Activated effector memory CD4-positive, alpha-beta T cell treated with anti-CD3 and anti-CD28 coated beads, Interleukin-2, amount 50 U/mL, for 16 hours (primary cell): Measurements from ENCODE around the gene RAB17.

Experiments
- DNase-seq: peaks from one replicate; pipeline ENCODE4 v3.0.0-alpha.2; 2020

The RAB17 gene

DNA sequence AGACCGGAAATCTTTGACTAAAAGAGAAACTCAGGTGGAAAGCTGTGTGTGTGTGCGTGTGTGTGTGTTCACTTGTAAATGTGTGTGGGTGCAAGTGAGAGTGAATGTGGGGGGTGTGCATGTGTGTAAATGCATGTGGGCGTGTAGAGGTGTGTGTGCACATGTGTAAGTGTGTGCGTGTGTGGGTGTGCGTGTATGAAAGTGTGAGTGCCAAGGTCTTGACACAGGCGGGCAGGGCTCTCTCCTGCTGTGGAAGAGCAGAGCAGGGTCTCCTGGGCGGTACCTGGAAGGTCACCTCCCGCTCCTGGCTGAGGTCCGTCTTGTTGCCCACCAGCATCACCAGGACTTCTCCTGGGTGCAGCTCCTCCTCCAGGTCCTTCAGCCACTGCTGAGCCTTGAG lies 13.6 kb downstream of the RAB17 start:
- no peak for DNase-seq

DNA sequence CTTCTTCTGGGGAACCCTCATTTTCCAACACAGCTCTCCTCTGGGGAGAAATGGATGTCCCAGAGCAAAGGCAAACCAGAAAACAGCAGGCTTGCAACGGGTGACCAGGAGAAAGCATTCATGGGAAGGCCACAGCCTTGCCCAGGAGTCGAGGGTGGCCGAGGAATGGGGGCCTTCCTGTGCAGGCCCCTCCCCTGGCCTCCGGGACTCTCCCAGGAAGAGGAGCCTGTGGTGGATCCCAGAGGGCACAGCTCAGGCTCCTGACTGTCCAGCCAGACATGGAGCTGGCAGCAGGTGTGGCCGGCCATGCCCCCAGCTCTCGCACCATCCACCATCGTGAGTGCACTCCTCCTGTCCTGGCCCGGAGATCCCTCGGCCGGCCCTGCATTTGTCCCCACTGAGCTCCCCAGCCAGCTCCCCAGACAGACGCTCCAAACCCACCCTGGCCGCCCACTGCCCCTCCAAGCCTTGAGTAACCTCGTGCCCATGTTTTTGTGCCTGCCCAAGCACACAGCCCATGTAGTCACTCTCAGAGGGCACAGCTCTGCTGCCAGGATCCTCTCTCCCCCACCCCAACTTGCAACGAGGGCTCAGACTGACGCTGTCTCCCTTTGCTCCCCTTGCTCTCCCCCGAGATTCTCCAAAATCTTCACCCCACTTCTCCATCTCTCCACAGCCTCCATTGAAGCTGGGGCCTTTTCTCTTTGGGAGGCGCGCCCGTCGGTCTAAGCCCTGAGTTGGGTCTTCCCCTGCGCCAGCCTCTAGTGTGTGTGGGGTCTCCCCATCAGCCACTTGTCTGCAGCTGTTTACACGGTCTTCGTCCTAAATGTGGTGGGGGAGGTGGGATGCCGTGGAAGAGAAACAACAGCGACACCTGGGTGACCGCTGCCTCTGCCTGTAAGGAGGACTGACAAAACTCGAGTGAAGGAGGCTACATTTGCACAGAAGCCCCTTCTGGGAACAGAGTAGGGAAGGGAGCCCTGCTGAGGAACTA lies 14.4 kb downstream of the RAB17 start:
- no peak for DNase-seq

DNA sequence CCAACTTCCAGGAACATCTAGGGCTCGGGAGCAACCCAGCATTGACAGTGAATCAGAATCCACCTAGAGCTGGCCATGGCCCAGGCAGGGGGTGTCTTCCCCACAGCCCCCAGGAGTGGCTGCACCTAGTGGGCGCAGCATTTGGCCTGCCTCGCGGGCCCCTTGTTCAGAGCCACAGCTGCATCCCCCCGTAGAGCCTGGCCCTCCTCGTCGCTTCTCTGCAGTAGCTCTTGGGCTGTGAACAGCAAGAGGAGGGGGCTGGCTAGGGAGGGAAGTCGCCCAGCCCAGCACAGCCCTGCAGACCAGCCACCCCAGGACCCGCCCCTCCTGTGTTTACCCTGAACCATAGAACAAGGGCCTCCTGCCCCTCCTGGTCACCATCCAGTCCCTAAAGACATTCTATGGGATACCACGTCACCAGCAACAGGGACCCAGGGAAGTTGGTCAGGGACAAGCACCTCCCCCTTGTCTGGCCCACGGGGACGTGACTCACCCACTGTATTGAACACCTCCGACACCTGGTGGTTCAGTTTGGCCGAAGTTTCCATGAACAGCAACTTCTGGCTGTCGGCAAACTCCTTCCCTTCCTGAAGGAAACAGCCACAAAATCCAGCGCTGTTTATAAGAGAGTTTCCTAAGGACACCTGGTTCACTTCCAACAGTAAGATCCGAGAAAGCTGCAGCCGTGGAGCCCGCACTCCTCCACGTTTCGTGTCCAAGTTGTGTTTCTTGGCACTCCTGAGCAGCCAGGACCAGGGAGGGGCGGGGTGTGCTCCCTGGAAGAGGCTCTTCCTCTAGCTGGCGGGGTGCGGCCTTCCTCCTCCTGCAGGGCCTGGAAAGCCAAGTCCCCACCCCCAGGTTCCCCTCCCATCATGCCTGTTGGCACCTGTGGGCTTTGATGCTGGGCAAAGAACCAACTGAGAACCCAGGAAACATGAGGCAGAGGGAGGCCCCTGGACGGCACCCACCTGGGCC lies 15.4 kb downstream of the RAB17 start:
- no peak for DNase-seq

DNA sequence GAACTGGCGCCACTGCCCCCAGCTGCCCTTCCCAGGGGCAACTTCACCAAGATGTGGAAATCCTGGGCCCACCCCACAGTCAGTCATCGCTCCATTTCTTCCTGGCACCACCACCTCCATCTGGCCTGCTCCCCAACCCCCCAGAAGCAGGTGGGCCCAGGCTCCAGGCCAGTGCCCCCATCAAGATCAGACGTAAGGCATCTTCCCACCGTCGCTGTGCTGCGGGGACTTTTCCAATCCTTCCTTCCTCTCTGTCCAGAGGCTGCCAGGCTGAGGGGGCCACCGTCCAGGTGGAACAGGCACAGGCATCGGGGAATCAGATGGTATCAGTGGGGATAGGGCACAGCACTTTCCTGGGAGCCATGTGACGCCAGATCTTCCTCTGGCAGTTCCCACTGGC lies 16.1 kb downstream of the RAB17 start:
- no peak for DNase-seq

DNA sequence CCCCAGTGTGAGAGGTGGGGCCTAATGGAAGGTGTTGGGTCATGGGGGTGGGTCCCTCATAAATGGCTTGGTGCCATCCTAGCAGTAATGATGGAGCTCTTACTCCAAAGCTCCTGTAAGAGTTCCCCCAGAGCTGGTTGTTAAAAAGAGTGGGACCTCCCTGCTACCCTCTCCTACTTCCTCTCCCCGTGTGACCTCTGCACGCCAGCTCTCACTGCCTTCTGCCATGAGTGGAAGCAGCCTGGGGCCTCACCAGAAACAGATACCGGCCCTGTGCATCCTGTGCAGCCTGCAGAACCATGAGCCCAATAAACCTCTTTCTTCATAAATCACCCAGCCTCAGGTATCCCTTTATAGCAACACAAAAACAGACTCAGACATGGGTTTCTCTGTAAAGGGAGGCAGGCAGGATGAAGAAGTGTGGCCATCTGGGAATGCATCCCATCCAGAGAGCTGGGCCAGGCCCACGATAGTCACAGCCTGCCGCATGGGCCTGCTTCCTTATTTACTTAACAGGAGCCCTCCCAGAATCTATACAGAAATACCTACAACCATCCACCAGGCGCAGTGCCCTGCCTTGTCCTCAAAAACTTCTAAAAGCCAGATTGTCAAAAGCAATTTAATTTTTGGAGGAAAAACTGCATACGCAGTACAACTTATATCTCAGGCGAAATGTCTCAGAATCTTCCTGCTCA lies 16.7 kb downstream of the RAB17 start:
- DNase-seq, result no peak

DNA sequence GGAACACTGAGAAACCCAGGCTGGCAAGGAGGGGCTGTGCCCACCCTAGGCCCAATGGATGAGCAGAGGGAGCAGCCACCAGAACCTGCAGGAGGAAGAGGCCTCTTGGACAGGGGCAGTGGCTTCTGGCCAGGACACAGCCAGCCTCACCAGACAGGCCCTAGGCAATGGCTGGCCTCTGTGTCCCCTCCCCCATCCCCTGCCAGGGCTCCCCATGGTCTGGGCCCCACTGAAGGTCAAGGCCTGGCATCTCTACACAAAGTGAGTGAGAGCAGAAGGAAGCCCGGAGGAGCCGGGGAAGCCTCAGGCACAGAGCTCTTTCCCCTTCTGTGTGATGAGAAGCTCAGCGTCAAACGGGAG lies 17.8 kb downstream of the RAB17 start:
- DNase-seq, result no peak

DNA sequence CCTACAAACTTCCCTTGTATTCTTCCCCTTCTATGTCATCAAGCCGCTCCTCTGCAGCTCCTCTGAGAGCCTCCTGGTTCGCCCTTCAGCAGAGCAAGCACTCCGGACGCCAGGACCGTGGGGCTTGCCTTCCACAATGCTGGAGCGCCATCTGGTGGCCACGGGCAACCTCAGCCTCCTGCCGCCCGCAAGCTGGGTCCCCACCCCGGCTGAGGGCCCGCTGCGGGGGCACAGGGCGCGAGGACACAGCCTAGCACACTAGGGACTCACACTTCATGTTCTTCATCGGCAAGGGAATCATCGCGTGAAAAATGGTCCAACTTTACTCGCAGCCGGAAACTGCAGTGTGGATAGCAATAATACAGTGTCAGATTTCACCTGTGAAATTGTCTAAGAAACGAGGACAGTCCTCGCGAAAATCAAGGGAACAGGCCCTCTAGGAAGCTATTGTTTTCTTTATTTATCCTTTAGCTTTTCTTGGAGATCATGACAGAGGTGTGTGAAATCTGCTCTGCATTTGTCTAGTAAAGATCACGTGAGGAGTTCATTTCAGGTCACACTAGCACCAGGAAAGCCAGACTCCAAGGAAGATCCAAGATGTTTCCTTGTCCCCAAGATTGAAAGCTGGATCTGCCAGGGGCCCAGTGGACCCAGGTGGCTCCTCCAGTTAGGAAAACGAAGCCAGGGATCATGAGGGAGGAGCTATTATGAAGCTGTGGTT lies 18.4 kb downstream of the RAB17 start:
- peak; percentile 94 for DNase-seq

DNA sequence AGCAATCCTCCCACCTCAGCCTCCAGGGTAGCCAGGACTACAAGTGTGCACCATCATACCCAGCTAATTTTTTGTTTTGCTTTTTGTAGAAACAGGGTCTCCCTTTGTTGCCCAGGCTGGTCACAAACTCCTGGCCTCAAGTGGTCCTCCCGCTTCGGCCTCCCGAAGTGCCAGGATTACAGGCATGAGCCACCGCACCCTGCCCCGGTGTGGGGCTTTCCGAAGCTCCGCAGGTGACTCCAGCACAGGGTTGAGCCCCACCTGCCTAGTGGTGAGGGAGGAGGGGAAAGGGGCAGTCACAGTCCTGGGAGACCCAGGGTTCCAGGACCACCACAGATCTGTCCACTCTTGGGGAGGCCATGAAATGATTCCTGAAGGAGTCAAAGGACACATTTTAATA lies 19.0 kb downstream of the RAB17 start:
- no peak for DNase-seq

DNA sequence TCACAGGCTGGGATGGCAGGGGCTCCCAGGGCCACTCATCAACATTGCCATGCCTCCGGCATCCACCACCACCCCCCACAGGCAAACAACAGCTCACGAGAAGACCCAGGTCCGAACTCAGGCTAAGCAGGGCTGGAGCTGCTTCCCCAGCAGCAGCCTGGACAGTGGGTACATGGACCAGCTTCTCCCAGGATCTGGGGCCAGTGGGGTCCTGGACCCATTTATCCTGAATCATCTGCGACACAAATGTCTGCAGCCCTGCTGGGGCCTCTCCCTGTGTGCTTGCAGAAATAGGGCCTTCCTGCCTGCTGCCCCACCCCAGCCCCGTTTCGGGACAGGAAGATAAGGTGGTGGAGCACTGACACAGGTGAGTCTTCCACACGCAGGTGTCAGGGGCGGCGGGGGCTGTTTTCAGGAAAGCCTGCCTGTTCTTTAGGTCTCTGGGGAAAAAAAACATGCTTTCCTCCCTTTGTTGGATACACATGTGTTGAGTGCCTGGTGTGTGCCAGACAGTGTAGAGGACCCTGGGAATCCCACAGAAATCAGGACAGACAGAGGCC lies 19.7 kb downstream of the RAB17 start:
- DNase-seq, result no peak

DNA sequence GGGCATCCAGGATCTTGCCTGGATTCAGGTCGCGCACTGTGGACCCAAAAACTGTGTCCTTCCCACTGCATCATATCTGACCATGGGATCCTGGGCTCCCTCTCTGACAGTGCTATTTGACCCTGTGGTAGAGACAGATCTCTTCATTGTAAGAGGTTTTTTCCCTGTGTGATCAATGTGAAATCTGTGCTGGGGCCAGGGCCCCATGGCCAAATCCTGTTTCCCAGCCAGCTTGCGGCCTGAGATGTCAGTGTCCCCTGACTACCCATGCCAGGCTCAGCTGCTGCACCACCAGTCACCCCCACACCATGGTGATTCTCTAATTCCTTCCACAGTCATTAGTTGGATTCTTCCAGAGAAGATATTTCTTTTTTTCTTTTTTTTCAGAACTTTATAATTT lies 20.6 kb downstream of the RAB17 start:
- DNase-seq, result no peak

DNA sequence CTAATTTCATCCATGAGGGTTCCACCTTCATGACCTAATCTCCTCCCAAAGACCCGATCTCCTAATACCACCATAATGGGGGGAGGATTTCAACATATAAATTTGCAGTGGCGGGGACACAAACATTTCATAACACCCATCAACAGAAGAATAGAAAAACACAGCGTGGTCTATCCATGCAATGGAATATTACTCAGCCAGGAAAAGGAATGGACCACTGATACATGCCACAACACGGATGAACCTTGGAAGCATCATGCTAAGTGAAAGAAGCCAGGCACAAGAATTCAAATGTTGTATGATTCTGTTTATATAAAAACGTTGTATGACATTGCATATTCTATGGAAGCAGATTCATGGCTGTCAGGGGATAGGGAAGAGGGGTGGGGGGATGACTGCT lies 21.5 kb downstream of the RAB17 start:
- DNase-seq, result no peak

DNA sequence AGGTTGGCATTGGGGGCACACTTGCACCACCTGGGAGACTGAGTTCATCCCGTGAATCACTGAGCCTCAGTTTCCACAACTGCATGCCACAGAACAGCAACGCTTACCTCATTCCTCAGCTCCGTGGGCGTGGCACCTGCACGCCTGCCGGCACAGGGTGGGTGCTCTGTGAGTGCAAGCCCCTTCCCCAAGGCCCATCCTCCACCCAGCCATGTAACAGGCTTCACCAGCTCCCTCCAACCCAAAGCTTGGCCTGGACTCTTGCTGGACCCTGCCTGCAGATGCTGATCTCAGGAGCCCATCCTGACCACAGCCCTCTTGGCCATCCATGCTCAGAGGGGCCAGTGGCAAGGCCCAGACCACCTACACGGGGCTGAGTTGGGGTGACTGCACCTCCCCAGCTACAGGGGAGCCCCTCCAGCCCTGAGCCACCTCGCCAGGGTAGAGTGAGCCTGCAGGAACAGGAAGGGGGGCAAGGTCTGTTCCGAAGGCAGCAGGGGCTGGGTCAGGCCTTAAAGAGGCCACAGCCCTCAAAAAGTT lies 22.3 kb downstream of the RAB17 start:
- DNase-seq, result peak; percentile 45

DNA sequence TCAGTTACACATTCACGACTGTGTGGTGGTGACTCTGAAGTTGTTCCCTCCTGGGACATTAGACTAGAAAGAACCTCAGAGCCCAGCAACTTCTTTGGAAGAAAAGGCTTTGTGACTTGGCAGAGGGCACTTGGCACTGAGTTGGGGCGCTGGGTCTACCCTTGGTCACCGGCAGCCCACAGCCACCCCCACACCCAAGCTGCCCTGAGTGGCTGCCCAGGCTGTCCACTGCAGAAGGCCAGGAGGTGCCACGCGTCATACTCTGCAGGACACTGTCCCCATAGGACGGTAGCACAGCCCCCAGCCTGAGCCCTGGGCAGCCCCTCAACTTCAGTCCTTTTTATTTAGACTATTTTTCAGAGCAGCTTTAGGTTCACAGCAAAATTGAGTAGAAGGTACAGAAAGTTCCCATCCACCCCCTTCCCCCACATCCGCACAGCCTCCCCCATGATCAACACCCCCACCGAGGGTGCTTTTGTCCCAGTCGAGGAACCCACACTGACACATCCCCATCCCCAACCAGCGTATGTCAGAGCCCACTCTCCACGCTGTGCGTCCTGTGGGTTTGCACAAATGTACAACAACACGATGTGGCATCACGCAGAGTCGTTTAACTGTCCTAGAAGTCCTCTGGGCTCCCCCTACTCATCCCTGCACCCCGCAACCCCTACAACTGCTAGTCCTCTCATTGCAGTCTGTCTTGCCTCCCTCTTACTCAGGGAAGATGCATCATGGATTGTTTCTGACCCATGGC lies 23.1 kb downstream of the RAB17 start:
- peak; percentile 59 for DNase-seq

DNA sequence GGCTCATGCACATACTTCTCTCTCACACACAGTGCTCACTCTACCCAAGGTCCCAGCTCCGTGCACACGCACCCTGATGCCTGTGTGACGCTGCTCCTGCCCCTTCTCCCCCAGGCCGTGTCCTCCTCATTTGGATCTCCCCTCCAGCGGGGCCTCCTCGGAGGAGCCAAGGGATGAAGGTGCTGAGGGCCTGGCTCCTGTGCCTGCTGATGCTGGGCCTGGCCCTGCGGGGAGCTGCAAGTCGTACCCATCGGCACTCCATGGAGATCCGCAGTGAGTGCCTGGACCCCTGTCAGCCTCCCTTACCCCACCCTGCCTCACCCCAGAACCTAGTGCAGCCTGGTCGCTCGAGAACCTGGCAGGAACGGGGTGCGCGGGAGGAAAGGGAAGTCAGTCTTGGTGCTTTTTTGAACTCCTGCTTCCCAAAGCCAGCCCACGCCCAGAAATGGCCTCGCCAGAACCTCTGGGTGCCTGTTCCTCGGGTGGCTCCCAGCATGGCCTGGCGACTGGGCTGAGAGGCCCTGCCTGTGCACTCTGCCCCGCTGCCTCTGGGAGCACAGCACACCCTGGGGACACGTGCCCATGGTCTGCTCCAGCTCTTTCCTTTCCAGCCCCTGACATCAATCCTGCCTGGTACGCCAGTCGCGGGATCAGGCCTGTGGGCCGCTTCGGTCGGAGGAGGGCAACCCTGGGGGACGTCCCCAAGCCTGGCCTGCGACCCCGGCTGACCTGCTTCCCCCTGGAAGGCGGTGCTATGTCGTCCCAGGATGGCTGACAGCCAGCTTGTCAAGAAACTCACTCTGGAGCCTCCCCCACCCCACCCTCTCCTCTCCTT lies 23.9 kb downstream of the RAB17 start, which contains the start of gene PRLH:
Gene PRLH (plus strand): TSS at position 174 of the 835 bp plus-strand sequence. CDS start 0 bp downstream, at position 174.
- peak; percentile 58 for DNase-seq

DNA sequence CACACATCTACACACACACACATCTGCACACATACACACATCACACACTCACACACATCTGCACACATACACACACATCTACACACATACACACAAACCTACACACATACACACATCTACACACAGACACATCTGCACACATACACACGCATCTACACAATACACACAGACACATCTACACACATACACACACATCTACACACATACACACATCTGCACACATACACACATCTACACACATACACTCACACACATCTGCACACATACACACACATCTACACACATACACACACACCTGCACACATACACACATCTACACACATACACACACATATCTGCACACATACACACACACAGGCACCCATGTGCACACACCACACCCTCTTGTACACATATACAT lies 24.6 kb downstream of the RAB17 start:
- DNase-seq, result no peak

DNA sequence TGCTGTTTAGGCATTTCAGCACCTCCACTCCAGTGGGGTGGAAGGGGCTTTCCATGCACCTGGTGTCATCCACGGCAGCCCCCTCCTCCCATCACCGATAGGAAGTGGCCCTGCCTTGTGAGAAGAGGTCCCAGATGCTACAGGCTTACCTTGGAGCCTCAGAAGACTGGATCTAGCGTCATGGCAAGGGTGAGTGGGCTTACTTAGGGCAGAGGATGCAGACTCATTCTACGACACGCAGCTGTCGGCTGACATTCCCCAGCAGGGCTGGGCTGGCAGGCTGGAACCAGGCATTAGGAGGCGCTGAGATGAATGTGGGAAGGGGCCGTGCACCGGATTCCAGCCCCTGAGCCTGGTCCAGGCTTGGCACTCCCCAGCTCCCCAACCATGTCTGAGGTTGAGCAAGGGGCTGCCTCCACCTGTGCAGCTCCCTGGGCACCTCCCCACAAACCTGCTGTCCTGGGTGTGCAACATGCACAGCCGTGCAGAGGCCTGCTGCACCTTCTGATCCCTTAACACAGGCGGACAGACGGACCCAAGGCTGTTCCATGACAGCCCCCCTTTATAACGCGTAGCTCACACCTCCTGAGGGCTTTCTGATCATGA lies 25.9 kb downstream of the RAB17 start:
- DNase-seq, result no peak

DNA sequence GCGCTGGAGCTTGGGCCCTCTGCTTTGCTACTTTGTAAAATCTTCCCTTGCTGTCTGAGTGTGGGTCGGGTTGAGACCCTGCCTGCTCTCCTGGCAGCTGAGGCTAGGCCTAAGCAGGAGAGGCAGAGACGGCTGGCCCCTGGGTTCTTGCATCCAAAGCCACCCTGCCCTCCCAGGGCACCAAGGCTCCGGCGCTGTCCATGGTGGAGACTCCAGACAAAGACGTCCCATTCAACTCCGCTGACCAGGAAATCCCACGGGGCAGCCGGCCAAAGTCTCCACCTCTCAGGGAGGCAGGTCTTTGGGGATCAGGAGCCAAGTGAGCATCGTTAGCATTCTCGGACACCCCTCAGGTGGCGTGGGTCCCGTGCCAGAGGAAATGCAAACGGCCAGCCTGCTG lies 26.7 kb downstream of the RAB17 start:
- DNase-seq, result no peak

DNA sequence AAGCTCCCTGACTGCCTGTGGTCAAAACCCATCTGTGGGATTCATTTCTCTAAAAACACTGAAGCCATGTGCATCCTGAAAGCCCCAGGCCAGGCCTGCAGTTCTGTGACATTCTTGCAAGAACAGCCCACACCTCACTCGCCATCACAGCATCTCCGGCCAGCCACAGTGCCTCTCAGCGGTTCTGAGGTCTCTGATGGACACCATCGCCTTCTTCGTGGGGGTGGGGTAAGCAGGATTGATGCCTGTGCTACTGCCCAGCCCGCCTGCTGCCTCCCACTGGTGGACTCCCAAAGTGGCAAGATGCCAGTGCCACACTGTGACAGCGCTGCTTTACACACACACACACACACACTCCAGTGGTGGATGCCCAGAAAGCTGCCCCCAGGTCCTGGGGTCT lies 29.3 kb downstream of the RAB17 start:
- no peak for DNase-seq

DNA sequence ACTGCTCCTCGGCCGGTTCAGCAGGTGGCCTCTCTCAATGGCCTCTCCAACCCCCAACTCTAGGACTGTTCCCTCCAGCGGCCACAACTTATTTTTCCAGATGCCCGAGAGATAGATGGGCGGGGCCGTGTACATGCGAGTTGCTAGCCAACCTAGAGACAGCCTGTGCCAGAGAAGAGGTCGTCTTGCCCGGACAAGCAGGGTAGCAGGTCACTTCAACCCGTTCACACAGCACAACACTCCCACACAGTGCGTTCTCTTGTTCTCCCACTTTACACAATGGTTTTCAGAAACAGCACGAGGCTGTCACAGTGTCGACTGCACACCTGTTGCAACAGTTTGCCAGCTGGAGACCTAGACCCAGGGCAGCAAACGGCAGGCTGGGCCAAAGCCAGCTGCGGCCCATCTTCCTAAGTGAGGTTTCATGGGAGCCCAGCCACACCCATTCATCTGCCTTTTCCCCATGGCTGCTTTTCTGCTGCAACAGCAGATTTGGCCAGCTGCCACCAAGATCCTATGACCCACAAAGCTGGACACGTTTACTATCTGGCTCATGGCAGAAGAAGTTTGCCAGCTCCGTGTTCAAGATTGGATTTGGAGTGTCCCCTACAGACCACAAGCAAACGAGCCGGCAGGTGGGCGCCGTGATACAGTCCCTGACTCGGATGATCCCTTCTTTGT lies 31.4 kb downstream of the RAB17 start:
- no peak for DNase-seq
